ENCODE results near the gene CDK5RAP2.
"Not testable (repeated sequence)": the region's sequence is repeated elsewhere in the genome, so short reads cannot be mapped to it uniquely, and the experiment has no call there.

The CDK5RAP2 gene

DNA sequence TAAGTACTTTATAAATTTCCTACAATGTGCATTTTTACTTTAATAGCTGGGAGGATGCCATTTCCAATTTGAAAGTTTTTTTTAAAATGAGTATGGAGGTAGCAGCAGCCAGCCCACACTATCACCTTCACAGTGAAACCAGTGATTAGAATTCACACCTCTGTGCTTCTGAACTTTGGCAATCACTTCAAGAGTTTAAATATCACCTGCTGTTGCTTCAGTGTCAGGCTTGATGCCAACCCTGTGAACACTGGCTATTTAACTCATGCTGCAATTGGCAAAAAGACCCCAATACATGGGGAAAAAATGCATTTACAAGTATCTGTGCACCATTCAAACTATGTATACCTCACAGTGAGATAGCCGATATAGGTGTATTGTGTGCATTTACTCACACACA, 57.4 kb downstream of the CDK5RAP2 start:
- no peak for DNase-seq (ENCODE audit: low read depth in 1 of 2, low spot score in 1 of 2)
- Histone ChIP-seq H3K4me3 (replicated peaks; ENCODE audit: insufficient read depth, low read length) (no peak overlapping the region), H3K27ac (replicated peaks) (no peak overlapping the region), H3K27me3 (ENCODE audit: insufficient read depth, poor library complexity, severe bottlenecking) (no peaks in the 10 kb centered on the region)
- no peak for TF ChIP-seq SPI1 (IDR thresholded peaks at IDR 0.05; ENCODE audit: borderline replicate concordance, low read depth)
- TF ChIP-seq, protein P1, sequence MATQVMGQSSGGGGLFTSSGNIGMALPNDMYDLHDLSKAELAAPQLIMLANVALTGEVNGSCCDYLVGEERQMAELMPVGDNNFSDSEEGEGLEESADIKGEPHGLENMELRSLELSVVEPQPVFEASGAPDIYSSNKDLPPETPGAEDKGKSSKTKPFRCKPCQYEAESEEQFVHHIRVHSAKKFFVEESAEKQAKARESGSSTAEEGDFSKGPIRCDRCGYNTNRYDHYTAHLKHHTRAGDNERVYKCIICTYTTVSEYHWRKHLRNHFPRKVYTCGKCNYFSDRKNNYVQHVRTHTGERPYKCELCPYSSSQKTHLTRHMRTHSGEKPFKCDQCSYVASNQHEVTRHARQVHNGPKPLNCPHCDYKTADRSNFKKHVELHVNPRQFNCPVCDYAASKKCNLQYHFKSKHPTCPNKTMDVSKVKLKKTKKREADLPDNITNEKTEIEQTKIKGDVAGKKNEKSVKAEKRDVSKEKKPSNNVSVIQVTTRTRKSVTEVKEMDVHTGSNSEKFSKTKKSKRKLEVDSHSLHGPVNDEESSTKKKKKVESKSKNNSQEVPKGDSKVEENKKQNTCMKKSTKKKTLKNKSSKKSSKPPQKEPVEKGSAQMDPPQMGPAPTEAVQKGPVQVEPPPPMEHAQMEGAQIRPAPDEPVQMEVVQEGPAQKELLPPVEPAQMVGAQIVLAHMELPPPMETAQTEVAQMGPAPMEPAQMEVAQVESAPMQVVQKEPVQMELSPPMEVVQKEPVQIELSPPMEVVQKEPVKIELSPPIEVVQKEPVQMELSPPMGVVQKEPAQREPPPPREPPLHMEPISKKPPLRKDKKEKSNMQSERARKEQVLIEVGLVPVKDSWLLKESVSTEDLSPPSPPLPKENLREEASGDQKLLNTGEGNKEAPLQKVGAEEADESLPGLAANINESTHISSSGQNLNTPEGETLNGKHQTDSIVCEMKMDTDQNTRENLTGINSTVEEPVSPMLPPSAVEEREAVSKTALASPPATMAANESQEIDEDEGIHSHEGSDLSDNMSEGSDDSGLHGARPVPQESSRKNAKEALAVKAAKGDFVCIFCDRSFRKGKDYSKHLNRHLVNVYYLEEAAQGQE (IDR thresholded peaks at IDR 0.05; ENCODE audit: insufficient replicate concordance, low read depth) = no peak
- TF ChIP-seq POLR2AphosphoS5 (IDR thresholded peaks at IDR 0.05; ENCODE audit: low read depth) = no peak
- TF ChIP-seq GABPA (IDR thresholded peaks at IDR 0.05; ENCODE audit: low read depth) = no peak
- TF ChIP-seq, protein P2, sequence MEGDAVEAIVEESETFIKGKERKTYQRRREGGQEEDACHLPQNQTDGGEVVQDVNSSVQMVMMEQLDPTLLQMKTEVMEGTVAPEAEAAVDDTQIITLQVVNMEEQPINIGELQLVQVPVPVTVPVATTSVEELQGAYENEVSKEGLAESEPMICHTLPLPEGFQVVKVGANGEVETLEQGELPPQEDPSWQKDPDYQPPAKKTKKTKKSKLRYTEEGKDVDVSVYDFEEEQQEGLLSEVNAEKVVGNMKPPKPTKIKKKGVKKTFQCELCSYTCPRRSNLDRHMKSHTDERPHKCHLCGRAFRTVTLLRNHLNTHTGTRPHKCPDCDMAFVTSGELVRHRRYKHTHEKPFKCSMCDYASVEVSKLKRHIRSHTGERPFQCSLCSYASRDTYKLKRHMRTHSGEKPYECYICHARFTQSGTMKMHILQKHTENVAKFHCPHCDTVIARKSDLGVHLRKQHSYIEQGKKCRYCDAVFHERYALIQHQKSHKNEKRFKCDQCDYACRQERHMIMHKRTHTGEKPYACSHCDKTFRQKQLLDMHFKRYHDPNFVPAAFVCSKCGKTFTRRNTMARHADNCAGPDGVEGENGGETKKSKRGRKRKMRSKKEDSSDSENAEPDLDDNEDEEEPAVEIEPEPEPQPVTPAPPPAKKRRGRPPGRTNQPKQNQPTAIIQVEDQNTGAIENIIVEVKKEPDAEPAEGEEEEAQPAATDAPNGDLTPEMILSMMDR (IDR thresholded peaks at IDR 0.05; ENCODE audit: insufficient read depth, low read length) = no peak

DNA sequence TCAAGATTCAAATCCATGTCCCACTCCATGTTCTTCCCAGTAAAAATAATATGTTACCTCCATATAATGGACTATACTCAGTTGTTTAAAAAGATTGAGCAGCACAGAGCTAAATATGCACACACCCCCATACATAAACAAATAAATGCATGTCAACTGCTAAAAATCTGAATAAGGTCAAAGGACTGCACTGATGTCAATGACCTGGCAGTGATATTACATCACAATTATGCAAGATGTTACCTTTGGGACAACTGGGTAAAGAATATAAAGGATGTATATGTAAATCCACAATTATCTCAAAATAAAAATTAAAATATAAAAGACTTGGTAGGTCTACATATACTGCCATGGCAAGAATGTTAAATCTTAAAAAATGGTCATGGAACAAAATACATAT, 57.9 kb downstream of the CDK5RAP2 start:
- TF ChIP-seq GABPA (IDR thresholded peaks at IDR 0.05; ENCODE audit: low read depth) (no peak), POLR2AphosphoS5 (IDR thresholded peaks at IDR 0.05; ENCODE audit: low read depth) (no peak), SPI1 (IDR thresholded peaks at IDR 0.05; ENCODE audit: borderline replicate concordance, low read depth) (no peak)
- TF ChIP-seq, protein P1 (IDR thresholded peaks at IDR 0.05; ENCODE audit: insufficient replicate concordance, low read depth) = no peak
- TF ChIP-seq, protein P2 (IDR thresholded peaks at IDR 0.05; ENCODE audit: insufficient read depth, low read length) = no peak
- DNase-seq (ENCODE audit: low read depth in 1 of 2, low spot score in 1 of 2) = no peak
- Histone ChIP-seq H3K27me3 (ENCODE audit: insufficient read depth, poor library complexity, severe bottlenecking) (no peaks in the 10 kb centered on the region), H3K4me3 (replicated peaks; ENCODE audit: insufficient read depth, low read length) (no peak overlapping the region), H3K27ac (replicated peaks) (no peak overlapping the region)

DNA sequence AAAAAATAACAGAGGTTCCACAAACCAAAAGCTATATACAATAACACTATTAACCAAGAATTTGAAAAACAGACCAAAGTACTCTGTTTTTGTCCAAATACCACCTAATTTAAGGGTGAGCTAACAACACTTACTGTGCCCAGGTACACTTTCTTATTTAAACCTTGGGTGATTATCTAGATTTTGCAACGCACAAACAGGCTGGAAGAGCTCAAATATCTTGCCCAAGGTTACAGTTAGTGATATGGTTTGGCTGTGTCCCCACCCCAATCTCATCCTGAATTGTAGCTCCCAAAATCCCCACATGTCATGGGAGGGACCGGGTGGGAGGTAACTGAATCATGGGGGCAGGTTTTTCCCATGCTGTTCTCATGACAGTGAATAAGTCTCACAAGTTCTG, 58.9 kb downstream of the CDK5RAP2 start:
- DNase-seq (ENCODE audit: low read depth in 1 of 2, low spot score in 1 of 2) = no peak
- no peaks in the 10 kb centered on the region for H3K27me3 ChIP-seq (ENCODE audit: insufficient read depth, poor library complexity, severe bottlenecking)
- no peak overlapping the region for H3K27ac ChIP-seq (replicated peaks)
- H3K4me3 ChIP-seq (replicated peaks; ENCODE audit: insufficient read depth, low read length) = no peak overlapping the region
- no peak for TF ChIP-seq SPI1 (IDR thresholded peaks at IDR 0.05; ENCODE audit: borderline replicate concordance, low read depth)
- no peak for TF ChIP-seq GABPA (IDR thresholded peaks at IDR 0.05; ENCODE audit: low read depth)
- TF ChIP-seq, protein P2 (IDR thresholded peaks at IDR 0.05; ENCODE audit: insufficient read depth, low read length) = no peak
- TF ChIP-seq POLR2AphosphoS5 (IDR thresholded peaks at IDR 0.05; ENCODE audit: low read depth) = no peak

DNA sequence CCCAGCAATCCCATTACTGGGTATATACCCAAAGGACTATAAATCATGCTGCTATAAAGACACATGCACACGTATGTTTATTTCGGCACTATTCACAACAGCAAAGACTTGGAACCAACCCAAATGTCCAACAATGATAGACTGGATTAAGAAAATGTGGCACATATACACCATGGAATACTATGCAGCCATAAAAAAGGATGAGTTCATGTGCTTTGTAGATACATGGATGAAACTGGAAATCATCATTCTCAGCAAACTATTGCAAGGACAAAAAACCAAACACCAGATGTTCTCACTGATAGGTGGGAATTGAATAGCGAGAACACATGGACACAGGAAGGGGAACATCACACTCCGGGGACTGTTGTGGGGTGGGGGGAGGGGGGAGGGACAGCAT, 64.0 kb downstream of the CDK5RAP2 start:
- not testable (repeated sequence) for H3K27ac ChIP-seq (replicated peaks); H3K4me3 ChIP-seq (replicated peaks; ENCODE audit: insufficient read depth, low read length); H3K27me3 ChIP-seq (ENCODE audit: insufficient read depth, poor library complexity, severe bottlenecking); DNase-seq (ENCODE audit: low read depth in 1 of 2, low spot score in 1 of 2)

DNA sequence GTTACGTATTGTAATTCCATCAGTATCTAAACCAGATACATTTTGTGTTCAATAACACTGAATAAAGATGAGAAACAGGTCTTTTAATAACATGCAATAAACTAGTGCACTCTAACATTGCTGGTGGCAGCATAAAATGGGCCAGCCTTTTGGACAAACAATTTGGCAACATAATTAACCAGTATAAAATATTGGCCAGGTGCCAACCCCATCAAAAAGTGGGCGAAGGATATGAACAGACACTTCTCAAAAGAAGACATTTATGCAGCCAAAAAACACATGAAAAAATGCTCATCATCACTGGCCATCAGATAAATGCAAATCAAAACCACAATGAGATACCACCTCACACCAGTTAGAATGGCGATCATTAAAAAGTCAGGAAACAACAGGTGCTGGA, 64.5 kb downstream of the CDK5RAP2 start:
- H3K27me3 ChIP-seq (ENCODE audit: insufficient read depth, poor library complexity, severe bottlenecking); H3K27ac ChIP-seq (replicated peaks); DNase-seq (ENCODE audit: low read depth in 1 of 2, low spot score in 1 of 2); H3K4me3 ChIP-seq (replicated peaks; ENCODE audit: insufficient read depth, low read length): not testable (repeated sequence)
